ENCODE data around the gene PEX5L. TPM values are rescaled to one million over a fixed set of nuclear protein-coding genes. Genes with fewer than 3 reads are reported as not detected.

The PEX5L gene
- total RNA-seq, 2 donors from 2014 or later: 0.86 to 1.9 TPM

GRCh38 chr3:180000500-180000899, 36.2 kb downstream of the PEX5L start:
- Histone ChIP-seq H3K4me3 (ENCODE audit: low read length) (no peak overlapping the region), H3K9me3 (ENCODE audit: control insufficient read depth, low read length) (peaks cover 7% of the 10 kb centered on the region), H3K36me3 (ENCODE audit: control insufficient read depth, insufficient read depth, low read length) (no peaks in the 10 kb centered on the region), H3K27me3 (ENCODE audit: control insufficient read depth, insufficient read depth, low read length, poor library complexity, severe bottlenecking) (no peaks in the 10 kb centered on the region), H3K9ac (ENCODE audit: extremely low read depth, low read length, poor library complexity, severe bottlenecking) (no peak overlapping the region), H3K27ac (ENCODE audit: low read depth, low read length) (no peak overlapping the region), H3K4me1 (ENCODE audit: control insufficient read depth, insufficient read depth, low read length) (no peaks in the 10 kb centered on the region)
- TF ChIP-seq CTCF (conservative IDR thresholded peaks at IDR 0.05): no peak
- no peaks in the 10 kb centered on the region for H3K36me3 Mint-ChIP-seq (ENCODE audit: low read depth)
- no peak for DNase-seq
- 83 to 88% methylated on average over 1 to 4 of the region's 4 CpGs for WGBS, 2 experiments (ENCODE audit: insufficient coverage in 1 of 2, insufficient read length in 1 of 2)
- H3K9me3 Mint-ChIP-seq: peaks cover 11% of the 10 kb centered on the region
- peaks cover 6% of the 10 kb centered on the region for H3K4me1 Mint-ChIP-seq
- H3K4me3 Mint-ChIP-seq: no peak overlapping the region
- no peak overlapping the region for H3K27ac Mint-ChIP-seq
- no peaks in the 10 kb centered on the region for H3K27me3 Mint-ChIP-seq (ENCODE audit: insufficient read depth)

- no peaks in the 10 kb centered on the region for H3K36me3 ChIP-seq (ENCODE audit: control insufficient read depth, insufficient read depth, low read length)
- no peak overlapping the region for H3K4me3 ChIP-seq (ENCODE audit: low read length)
- H3K9me3 Mint-ChIP-seq: peaks cover 11% of the 10 kb centered on the region
- H3K4me1 Mint-ChIP-seq: peaks cover 3% of the 10 kb centered on the region
- H3K36me3 Mint-ChIP-seq (ENCODE audit: low read depth): no peaks in the 10 kb centered on the region
- 95 to 100% methylated on average over 2 of the region's 2 CpGs for WGBS, 2 experiments (ENCODE audit: insufficient coverage in 1 of 2, insufficient read length in 1 of 2)
- H3K27ac Mint-ChIP-seq: no peak overlapping the region
- no peak overlapping the region for H3K9ac ChIP-seq (ENCODE audit: extremely low read depth, low read length, poor library complexity, severe bottlenecking)
- H3K27me3 Mint-ChIP-seq (ENCODE audit: insufficient read depth): no peaks in the 10 kb centered on the region
- no peaks in the 10 kb centered on the region for H3K27me3 ChIP-seq (ENCODE audit: control insufficient read depth, insufficient read depth, low read length, poor library complexity, severe bottlenecking)
- peaks cover 7% of the 10 kb centered on the region for H3K9me3 ChIP-seq (ENCODE audit: control insufficient read depth, low read length)
- TF ChIP-seq CTCF (conservative IDR thresholded peaks at IDR 0.05): no peak
- DNase-seq: no peak
- H3K27ac ChIP-seq (ENCODE audit: low read depth, low read length): no peak overlapping the region
- H3K4me1 ChIP-seq (ENCODE audit: control insufficient read depth, insufficient read depth, low read length): no peaks in the 10 kb centered on the region
- no peak overlapping the region for H3K4me3 Mint-ChIP-seq
These were observed 41.3 kb downstream of the PEX5L start for GRCh38 chr3:179995406-179995805.

GRCh38 chr3:179991883-179992282, 44.9 kb downstream of the PEX5L start:
- peaks cover 3% of the 10 kb centered on the region for H3K4me1 Mint-ChIP-seq
- no peaks in the 10 kb centered on the region for H3K36me3 ChIP-seq (ENCODE audit: control insufficient read depth, insufficient read depth, low read length)
- peaks cover 11% of the 10 kb centered on the region for H3K9me3 Mint-ChIP-seq
- H3K27ac Mint-ChIP-seq: no peak overlapping the region
- no peak overlapping the region for H3K27ac ChIP-seq (ENCODE audit: low read depth, low read length)
- no peaks in the 10 kb centered on the region for H3K27me3 ChIP-seq (ENCODE audit: control insufficient read depth, insufficient read depth, low read length, poor library complexity, severe bottlenecking)
- no peak for DNase-seq
- H3K4me1 ChIP-seq (ENCODE audit: control insufficient read depth, insufficient read depth, low read length): no peaks in the 10 kb centered on the region
- H3K9ac ChIP-seq (ENCODE audit: extremely low read depth, low read length, poor library complexity, severe bottlenecking): no peak overlapping the region
- no CpG with 5 or more reads among the region's 1 CpG for WGBS, 2 experiments (ENCODE audit: insufficient coverage in 1 of 2, insufficient read length in 1 of 2)
- H3K36me3 Mint-ChIP-seq (ENCODE audit: low read depth): no peaks in the 10 kb centered on the region
- no peaks in the 10 kb centered on the region for H3K27me3 Mint-ChIP-seq (ENCODE audit: insufficient read depth)
- H3K4me3 Mint-ChIP-seq: no peak overlapping the region
- peaks cover 7% of the 10 kb centered on the region for H3K9me3 ChIP-seq (ENCODE audit: control insufficient read depth, low read length)
- TF ChIP-seq CTCF (conservative IDR thresholded peaks at IDR 0.05): no peak
- H3K4me3 ChIP-seq (ENCODE audit: low read length): no peak overlapping the region

All from endodermal cell (in vitro differentiated cells).